Endothelial cell of umbilical vein (primary cell): ENCODE data around the gene DEFB112. TPM values are rescaled to one million over a fixed set of nuclear protein-coding genes. Genes with fewer than 3 reads are reported as not detected.

Source experiments
- BruUV-seq: library from RNA; stranded (reverse); fragments of 400-500 nt; replicated peaks from 2 replicates; lab custom pipeline; 2021; lab: Mats Ljungman, UMichigan
- CTCF ChIA-PET: fragments of 300-600, 350-600 bp; sonication (Branson Sonifier 250); formaldehyde crosslinking; loops from one replicate; lab custom pipeline; 2021; ENCODE audit warnings: antibody characterized with exemption, inconsistent platforms; lab: Charles Lee
- POLR2A ChIA-PET: fragments of 300-600, 350-600 bp; sonication (Branson Sonifier 250); formaldehyde crosslinking; loops from one replicate; lab custom pipeline; 2021; ENCODE audit warnings: antibody characterized with exemption, inconsistent platforms; lab: Charles Lee
- DNase-seq: peaks from one replicate; pipeline ENCODE4 v3.0.0-alpha.2; 2011; ENCODE audit warnings: low read depth, low spot score
- FAIRE-seq: peaks from 2 replicates; lab custom pipeline; 2011; peaks lifted over from hg19 to GRCh38; lab: Jason Lieb, UNC
- H2AFZ ChIP-seq: 2 replicates; pipeline ENCODE4 v1.6.0; 2012; ENCODE audit warnings: low read depth, low read length, control low read depth, inconsistent platforms
- H3K27ac ChIP-seq: 2 replicates; pipeline ENCODE4 v1.5.1; 2011; ENCODE audit warnings: low read depth, mild to moderate bottlenecking, control low read depth, low read length, moderate library complexity; ENCODE audit not compliant: insufficient read depth
- H3K27me3 ChIP-seq, 2 experiments: 2 replicates each; pipeline versions ENCODE4 v1.6.0 to v1.6.1; 2011; ENCODE audit warnings: low read length in 2 of 2, mixed read lengths in 1 of 2; ENCODE audit not compliant: control insufficient read depth in 2 of 2, insufficient read depth in 2 of 2
- H3K36me3 ChIP-seq, 2 experiments: 2 replicates in 1 of 2; 3 replicates in 1 of 2; pipeline ENCODE4 v1.5.1; 2011; ENCODE audit warnings: low read length in 2 of 2, mild to moderate bottlenecking in 1 of 2, moderate library complexity in 1 of 2; ENCODE audit not compliant: control insufficient read depth in 2 of 2, insufficient read depth in 2 of 2; ENCODE audit errors: extremely low read depth in 1 of 2
- H3K4me1 ChIP-seq: 3 replicates; pipeline ENCODE4 v1.5.1; 2011; ENCODE audit warnings: mild to moderate bottlenecking, low read length; ENCODE audit not compliant: control insufficient read depth, insufficient read depth; ENCODE audit errors: extremely low read depth
- H3K4me2 ChIP-seq: 2 replicates; pipeline ENCODE4 v1.6.1; 2011; ENCODE audit warnings: low read length, control low read depth, mixed read lengths; ENCODE audit not compliant: insufficient read depth
- H3K4me3 ChIP-seq, 3 experiments: fragments of 200-600 bp in 1 of 3; sonication (generic), shearing (Covaris generic) in 1 of 3; replicated peaks in 1 of 3; 2 replicates each; pipeline ENCODE4 v1.5.1; 2011 to 2016; ENCODE audit warnings: control low read depth in 3 of 3, low read length in 3 of 3, mild to moderate bottlenecking in 2 of 3, inconsistent platforms in 1 of 3, low read depth in 1 of 3, moderate library complexity in 1 of 3; ENCODE audit not compliant: insufficient read depth in 1 of 3
- H3K79me2 ChIP-seq: 2 replicates; pipeline ENCODE4 v1.6.0; 2012; ENCODE audit warnings: low read length, inconsistent platforms; ENCODE audit not compliant: control insufficient read depth, insufficient read depth
- H3K9ac ChIP-seq: replicated peaks from 2 replicates; pipeline ENCODE3; 2011; ENCODE audit warnings: low read length, control low read depth; ENCODE audit not compliant: insufficient read depth; ENCODE audit errors: extremely low read depth
- H3K9me1 ChIP-seq: replicated peaks from 3 replicates; pipeline ENCODE4 v1.6.0; 2011; ENCODE audit warnings: mild to moderate bottlenecking, low read length; ENCODE audit not compliant: control insufficient read depth, insufficient read depth; ENCODE audit errors: extremely low read depth
- H3K9me3 ChIP-seq: replicated peaks from 2 replicates; pipeline ENCODE4 v1.5.1; 2012; ENCODE audit warnings: low read length, inconsistent platforms; ENCODE audit not compliant: control insufficient read depth, insufficient read depth
- H4K20me1 ChIP-seq: replicated peaks from 2 replicates; pipeline ENCODE3; 2011; ENCODE audit warnings: mild to moderate bottlenecking, low read length; ENCODE audit not compliant: control insufficient read depth, insufficient read depth; ENCODE audit errors: extremely low read depth
- CTCF ChIP-seq, 2 donors: IDR thresholded peaks; 1 replicate in 1 of 2; 2 replicates in 1 of 2; pipeline ENCODE4 v1.5.1; 2011; ENCODE audit warnings: low read length in 2 of 2, mild to moderate bottlenecking in 2 of 2, moderate library complexity in 2 of 2, control low read depth in 1 of 2, inconsistent platforms in 1 of 2, low read depth in 1 of 2; ENCODE audit not compliant: insufficient read depth in 1 of 2; ENCODE audit errors: extremely low read depth in 1 of 2
- EZH2 ChIP-seq: IDR thresholded peaks from 2 replicates; pipeline ENCODE4 v1.6.1; 2012; ENCODE audit warnings: borderline replicate concordance, low read depth, mild to moderate bottlenecking, moderate library complexity, low read length, inconsistent platforms; ENCODE audit not compliant: severe bottlenecking
- FOS ChIP-seq: IDR thresholded peaks from 2 replicates; pipeline ENCODE4 v1.6.1; 2011; ENCODE audit warnings: mild to moderate bottlenecking, low read length, moderate library complexity, borderline replicate concordance; ENCODE audit not compliant: insufficient read depth
- JUN ChIP-seq: IDR thresholded peaks from 2 replicates; pipeline ENCODE4 v1.6.1; 2011; ENCODE audit warnings: borderline replicate concordance, low read depth; ENCODE audit not compliant: insufficient read length, insufficient read depth
- MYC ChIP-seq: IDR thresholded peaks from one replicate; pipeline ENCODE4 v1.6.1; 2011; ENCODE audit warnings: mild to moderate bottlenecking, low read depth, low read length
- POLR2A ChIP-seq: IDR thresholded peaks from 2 replicates; pipeline ENCODE4 v1.6.1; 2012; ENCODE audit warnings: low read depth, mild to moderate bottlenecking, control low read depth, low read length
- POLR2AphosphoS5 ChIP-seq: IDR thresholded peaks from 2 replicates; pipeline ENCODE4 v1.6.1; 2012; ENCODE audit warnings: low read depth, mild to moderate bottlenecking, control low read depth, low read length, moderate library complexity; ENCODE audit not compliant: insufficient read depth
- dilution Hi-C: fragments of 300-500 bp; cut with MboI; formaldehyde crosslinking; loops from one replicate; pipeline ENCODE4 v1.15.0; 2019; ENCODE audit warnings: low sequenced_read_pairs; ENCODE audit not compliant: extremely low pct_ligation_motif_present
- intact Hi-C: fragments of 100-400 bp; cut with micrococcal nuclease; formaldehyde crosslinking; loops from one replicate; pipeline ENCODE4 v1.10.0; 2022
- polyA plus RNA-seq, 4 experiments: library from polyadenylated mRNA; depleted of rRNA in 3 of 4; stranded (reverse) in 3 of 4; unstranded in 1 of 4; fragments of >200 nt; gene quantifications; 2 replicates each; pipeline versions ENCODE4 v1.2.1 to v1.2.3, GENCODE V29; 2011 to 2012; ENCODE audit warnings: missing spikeins in 1 of 4
- total RNA-seq: library from RNA; stranded (reverse); gene quantifications from 2 replicates; pipeline ENCODE4 v1.2.3, GENCODE V29; 2021
- TF ChIP-seq, protein P1 (sequence below): IDR thresholded peaks from 2 replicates; pipeline ENCODE4 v1.6.1; 2011; ENCODE audit not compliant: insufficient read depth, insufficient read length

DEFB112 gene
- total and polyA plus RNA-seq, 2 donors (not counting 3 experiments of a cell fraction or from before 2014, with no cell fraction given) = not detected

DNA sequence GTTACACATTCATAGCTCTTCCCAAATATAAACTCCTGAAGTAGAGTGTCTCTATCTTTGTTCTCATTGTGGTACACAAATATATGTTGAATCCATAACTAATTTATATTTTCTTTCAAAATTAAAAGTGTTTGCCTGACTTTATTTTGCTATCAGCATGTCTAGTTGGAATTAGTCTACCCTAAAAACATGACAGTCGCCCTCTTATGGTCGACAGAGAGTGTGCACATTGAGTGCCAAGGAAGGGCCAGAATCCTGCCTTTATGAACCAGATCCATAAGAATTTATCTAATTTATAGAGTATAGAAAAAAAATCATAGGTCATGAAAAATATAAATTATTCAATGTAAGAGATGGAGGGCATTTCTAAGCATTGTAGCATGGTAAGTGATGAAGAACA lies 12.3 kb upstream of the DEFB112 start:
- TF ChIP-seq MYC (no peak), EZH2 (no peak), POLR2AphosphoS5 (no peak), JUN (no peak), FOS (no peak), CTCF (IDR thresholded peaks at IDR 0.05; ENCODE audit: extremely low read depth in 1 of 2, insufficient read depth in 1 of 2, low read depth in 1 of 2, low read length in 2 of 2) (no peak), POLR2A (no peak)
- TF ChIP-seq, protein P1, sequence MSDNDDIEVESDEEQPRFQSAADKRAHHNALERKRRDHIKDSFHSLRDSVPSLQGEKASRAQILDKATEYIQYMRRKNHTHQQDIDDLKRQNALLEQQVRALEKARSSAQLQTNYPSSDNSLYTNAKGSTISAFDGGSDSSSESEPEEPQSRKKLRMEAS = no peak
- CTCF ChIA-PET = no interaction called here
- intact Hi-C loops = no loop called here

More for the DNA sequence above, 12.3 kb upstream of the DEFB112 start:
- POLR2A ChIA-PET = no interaction called here
- H3K4me2 ChIP-seq = no peak overlapping the region
- H3K36me3 ChIP-seq = no peaks in the 10 kb centered on the region
- H3K4me1 ChIP-seq = no peaks in the 10 kb centered on the region
- H4K20me1 ChIP-seq = no peaks in the 10 kb centered on the region
- H3K27ac ChIP-seq = no peak overlapping the region
- BruUV-seq = no TSS peak
- H3K9ac ChIP-seq = no peak overlapping the region
- no peaks in the 10 kb centered on the region for H3K79me2 ChIP-seq
- no peak for FAIRE-seq
- no peak overlapping the region for H2AFZ ChIP-seq
- H3K4me3 ChIP-seq = no peak overlapping the region
- DNase-seq = no peak
- H3K27me3 ChIP-seq = no peaks in the 10 kb centered on the region
- dilution Hi-C loops = no loop called here
- H3K9me3 ChIP-seq = no peaks in the 10 kb centered on the region
- no peaks in the 10 kb centered on the region for H3K9me1 ChIP-seq
